Fibroblast of skin of abdomen (primary cell): ENCODE results near the gene CPZ.

ENCODE experiments used
- DNase-seq: peaks from one replicate; pipeline ENCODE4 v3.0.0-alpha.2; 2013

Gene CPZ

DNA sequence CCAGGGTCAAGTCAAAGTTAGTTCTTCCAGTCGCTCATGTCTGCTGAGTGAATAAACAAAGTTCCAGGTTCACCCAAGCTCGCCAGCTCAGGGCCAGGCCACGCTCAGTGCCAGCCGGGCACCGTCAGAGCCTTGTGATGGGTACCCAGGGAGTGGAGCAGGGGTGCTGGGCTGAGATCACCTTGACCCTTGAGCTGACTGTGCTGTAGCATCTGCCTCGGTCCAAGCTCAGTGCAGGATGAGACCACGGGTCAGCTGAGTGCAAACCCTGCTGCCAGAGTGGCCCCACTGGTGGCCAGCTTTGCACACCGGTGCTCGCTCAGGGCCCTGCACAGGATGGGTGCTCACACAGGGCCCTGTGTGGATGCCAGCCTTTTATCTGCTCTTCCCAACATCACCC lies 4.3 kb downstream of the CPZ start:
- no peak for DNase-seq

DNA sequence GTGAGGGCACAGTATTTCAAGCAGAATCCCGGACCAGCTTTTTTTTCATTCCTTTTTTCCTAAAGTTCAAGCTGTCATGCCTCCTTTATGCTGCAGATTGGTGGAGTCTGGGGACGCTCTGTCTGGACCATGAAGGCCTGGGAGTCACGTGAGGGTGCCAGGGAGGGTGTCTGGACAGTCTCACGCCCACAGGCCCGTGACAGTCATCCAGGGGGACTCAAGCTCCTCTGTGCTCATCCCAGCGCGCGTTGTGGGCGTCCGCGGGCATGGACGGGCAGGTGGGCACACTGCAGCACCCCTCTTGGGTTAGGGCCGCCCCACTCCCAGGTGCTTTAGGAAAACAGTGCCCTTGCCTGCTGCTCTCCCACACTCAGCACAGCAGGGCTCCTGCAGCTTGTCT lies 4.8 kb downstream of the CPZ start:
- no peak for DNase-seq

GRCh38 chr4:8597791-8598190 lies 5.2 kb downstream of the CPZ start:
- DNase-seq: no peak

DNA sequence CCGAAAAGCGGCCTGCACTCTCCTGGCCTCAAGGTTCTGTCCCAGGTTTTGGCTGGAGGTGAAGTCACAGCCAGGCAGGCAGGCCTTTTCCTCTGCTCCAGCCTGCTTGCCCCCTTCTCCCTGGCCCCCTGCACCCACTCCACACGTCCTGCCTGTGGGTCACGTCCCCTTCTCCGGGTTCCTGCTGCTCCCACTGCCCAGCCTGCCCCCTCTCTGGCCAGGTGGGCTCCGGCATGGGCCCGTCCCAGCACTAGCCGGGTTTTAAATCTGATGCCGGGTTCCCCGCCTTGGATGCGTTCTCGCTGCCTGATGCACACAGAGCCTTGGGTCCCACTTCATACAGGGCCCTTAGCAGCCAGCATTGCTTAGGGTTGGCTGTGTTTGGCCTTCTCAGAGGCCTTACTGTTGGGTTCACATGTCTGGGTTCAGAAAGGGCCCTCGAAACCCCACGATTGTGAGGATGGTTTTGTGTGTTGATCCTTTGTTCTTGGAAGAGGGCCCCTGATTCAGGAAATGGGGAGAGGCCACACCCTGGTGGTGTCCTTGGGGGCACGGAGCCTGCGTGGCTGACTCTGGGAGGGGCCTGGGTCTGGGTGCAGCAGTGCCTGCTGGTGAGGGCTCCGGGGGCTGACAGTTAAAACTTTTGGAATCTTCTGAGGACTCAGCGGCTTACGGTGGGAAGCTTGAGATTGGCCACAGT lies 6.0 kb downstream of the CPZ start:
- DNase-seq: no peak

DNA sequence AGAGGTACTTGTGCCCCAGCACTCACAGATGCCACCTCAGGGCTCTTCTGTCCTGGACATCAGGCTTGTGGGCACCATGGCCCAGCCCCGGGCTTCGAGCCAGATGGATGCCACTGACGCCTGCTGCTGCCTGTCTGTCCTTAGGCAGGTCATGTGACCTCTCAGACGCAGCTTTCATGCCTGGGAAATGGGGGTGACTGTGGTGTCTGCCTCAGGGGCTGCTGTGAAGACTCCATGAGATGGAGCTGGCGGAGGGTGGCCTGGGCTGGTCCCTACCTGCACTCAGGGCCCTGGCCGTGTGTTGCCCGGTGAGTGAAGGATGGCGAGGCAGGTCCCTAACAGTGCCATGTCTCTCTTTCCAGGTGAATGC lies 6.5 kb downstream of the CPZ start:
- no peak for DNase-seq

DNA sequence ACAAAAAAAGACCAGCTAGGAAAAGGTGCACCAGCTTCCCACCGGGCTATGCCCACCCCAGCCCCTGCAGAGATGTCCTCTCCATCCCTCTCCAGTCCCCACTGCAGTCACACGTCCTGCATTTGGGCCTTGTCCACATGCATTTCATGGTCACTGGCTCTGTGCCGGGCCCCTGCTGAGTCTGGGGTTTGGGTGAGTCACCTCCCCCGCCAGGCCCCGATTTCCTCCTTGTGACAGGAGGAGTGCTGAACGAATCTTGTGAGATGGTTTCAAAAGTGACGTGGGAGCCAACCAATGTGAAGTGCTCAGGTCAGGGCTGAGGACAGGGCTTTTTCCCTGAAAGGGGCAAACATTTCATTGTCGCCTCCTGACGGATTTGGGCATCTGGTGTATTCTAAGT lies 7.1 kb downstream of the CPZ start:
- peak; percentile 62 for DNase-seq

GRCh38 chr4:8600266-8600665 lies 7.7 kb downstream of the CPZ start:
- DNase-seq: no peak

- no peak for DNase-seq
Measured at GRCh38 chr4:8600686-8601085, 8.1 kb downstream of the CPZ start.

DNA sequence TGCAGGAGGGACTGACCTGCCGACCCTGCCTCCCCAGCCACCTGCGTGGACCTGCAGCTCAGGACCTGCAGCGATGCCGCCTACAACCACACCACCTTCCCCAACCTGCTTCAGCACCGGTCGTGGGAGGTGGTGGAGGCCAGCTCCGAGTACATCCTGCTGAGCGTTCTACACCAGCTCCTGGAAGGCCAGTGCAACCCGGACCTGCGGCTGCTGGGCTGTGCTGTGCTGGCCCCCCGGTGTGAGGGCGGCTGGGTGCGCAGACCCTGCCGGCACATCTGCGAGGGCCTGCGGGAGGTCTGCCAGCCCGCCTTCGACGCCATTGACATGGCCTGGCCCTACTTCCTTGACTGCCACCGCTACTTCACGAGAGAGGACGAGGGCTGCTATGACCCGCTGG lies 8.5 kb downstream of the CPZ start:
- DNase-seq: no peak

GRCh38 chr4:8601556-8601955 lies 9.0 kb downstream of the CPZ start:
- no peak for DNase-seq

DNA sequence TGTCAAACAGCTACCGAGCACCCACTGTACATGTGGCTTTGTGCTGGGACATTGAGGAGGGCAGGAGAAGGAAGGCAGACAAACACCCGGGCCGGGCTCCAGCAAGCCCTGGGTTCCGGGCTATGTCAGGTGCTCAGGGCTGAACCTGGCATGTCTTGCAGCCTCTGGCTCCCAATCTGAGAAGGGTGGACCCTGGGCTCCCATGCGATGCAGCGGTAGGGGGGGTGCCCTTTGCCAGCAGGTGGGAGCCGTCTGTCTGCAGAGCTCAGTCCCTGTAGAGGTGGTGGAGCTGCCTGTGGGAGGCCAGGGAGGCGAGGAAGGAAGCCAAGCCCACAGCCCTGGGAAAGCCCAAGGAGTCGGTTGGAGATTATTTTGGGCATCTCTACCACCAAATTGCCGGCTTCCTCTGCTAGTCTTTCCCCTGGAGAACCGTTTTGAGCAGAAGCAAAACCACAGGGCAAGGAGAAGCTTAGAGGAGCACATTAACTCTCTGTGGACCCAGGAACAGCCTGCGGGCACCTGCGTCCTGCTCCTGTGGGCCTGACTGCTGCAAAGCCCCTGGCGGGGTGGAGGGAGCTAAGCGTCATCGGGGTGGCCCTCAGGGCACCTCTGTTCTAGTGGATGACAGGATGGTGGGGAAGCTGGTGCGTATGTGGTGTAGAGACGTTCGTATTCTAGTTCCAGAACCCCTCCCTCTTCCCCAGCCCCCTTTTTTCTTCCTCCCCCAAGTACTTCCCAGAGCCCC lies 10.3 kb downstream of the CPZ start:
- DNase-seq: no peak

DNA sequence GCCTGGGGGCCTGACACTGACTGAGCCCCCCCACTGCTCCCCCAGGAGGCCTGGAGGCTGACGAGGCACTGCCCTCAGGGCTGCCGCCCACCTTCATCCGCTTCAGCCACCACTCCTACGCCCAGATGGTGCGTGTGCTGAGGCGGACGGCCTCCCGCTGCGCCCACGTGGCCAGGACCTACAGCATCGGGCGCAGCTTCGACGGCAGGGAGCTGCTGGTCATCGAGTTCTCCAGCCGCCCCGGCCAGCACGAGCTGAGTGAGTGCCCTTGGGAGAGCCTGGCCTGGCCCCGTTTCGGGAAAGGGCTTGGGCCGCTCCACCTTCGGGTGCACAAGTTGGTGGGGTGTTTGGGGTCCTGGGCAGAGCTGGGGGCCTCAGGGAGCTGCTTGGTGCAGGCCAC lies 11.4 kb downstream of the CPZ start:
- DNase-seq: no peak

- DNase-seq: no peak
Measured at GRCh38 chr4:8605289-8605688, 12.7 kb downstream of the CPZ start.

GRCh38 chr4:8606476-8606875 lies 13.9 kb downstream of the CPZ start:
- DNase-seq: no peak

DNA sequence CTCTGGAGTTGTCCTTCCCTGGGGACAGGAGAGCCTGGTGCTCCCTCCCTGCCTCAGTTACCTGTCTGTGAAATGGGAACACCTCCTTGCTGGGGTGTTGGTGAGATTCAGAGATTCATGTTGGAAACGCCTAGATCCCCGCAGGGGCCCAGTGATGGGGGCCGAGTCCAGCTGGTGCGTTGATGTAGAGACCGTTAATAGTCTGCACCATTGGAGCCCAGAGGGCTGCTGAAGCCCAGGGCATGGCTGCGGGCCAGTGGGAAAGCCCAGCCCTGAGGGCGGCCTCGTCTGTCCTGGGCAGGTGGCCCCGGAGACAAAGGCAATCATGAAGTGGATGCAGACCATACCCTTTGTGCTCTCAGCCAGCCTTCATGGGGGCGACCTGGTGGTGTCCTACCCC lies 14.4 kb downstream of the CPZ start:
- no peak for DNase-seq

GRCh38 chr4:8607603-8608481 lies 15.3 kb downstream of the CPZ start:
- DNase-seq: peak; percentile 9

GRCh38 chr4:8608714-8609391 lies 16.3 kb downstream of the CPZ start:
- DNase-seq: no peak

DNA sequence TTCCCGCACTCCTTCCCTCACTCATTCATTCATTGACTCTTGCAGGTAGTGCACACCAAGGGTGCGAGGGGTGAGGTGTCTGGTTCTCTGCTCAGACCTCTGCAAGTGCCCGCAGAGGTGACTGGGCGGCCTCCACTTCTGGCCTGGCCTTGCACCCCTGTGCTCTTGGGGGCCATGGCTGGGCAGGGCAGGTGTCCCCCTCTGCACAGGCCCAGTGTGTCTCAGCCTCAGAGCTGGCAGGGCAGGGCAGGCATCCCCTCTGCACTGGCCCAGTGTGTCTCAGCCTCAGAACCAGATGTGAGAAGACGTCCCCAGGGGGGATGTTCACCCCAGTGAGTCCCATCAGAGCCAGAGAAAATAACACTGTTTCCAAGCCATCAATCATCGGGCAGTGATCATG lies 16.8 kb downstream of the CPZ start:
- no peak for DNase-seq

- DNase-seq: no peak
Measured at GRCh38 chr4:8609824-8610350, 17.3 kb downstream of the CPZ start.

GRCh38 chr4:8610858-8611616 lies 18.5 kb downstream of the CPZ start:
- DNase-seq: no peak

DNA sequence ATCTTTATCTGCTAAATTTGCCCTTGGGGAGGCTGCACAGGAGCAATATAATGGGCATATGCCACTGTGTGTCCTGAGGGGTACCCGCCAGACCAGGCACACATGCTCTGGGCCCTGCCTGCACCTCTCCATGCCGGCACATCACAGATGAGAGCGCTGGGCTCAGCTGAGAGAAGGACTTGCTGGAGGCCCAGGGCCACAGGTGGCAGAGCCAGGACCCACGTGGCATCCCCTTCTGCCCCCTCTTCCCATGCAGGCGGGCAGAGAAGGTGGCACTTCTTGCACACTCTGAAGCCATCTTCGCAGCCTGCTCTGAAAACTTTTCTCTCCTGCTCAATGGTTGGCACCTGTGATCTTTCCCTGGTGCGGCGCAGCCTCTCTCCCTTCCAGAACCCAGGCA lies 20.1 kb downstream of the CPZ start:
- DNase-seq: no peak
